HepG2 (cell line): ENCODE data around the gene DYSF. TPM values are rescaled to one million over a fixed set of nuclear protein-coding genes. Genes with fewer than 3 reads are reported as not detected.

Experiments used
- ATF2 ChIP-seq: sonication (generic); formaldehyde crosslinking; IDR thresholded peaks from 2 replicates; pipeline ENCODE4 v1.4.0; 2020; ENCODE audit warnings: missing genetic modification reagents
- CEBPG ChIP-seq: IDR thresholded peaks from 2 replicates; pipeline ENCODE4 v1.6.1; 2016
- HNF1B ChIP-seq: sonication (generic); formaldehyde crosslinking; IDR thresholded peaks from 2 replicates; pipeline ENCODE4 v1.5.1; 2020; ENCODE audit warnings: mild to moderate bottlenecking, moderate library complexity, missing genetic modification reagents
- MBNL3 ChIP-seq: fragments of 250-450 bp; sonication (Bioruptor Pico); conservative IDR thresholded peaks from 2 replicates; pipeline ENCODE4 v1.8.0; 2022; ENCODE audit warnings: mild to moderate bottlenecking, inconsistent platforms
- MTA3 ChIP-seq: sonication (generic); formaldehyde crosslinking; IDR thresholded peaks from 2 replicates; pipeline ENCODE4 v1.4.0; 2020; ENCODE audit warnings: missing genetic modification reagents
- MTF1 ChIP-seq: sonication (generic); formaldehyde crosslinking; IDR thresholded peaks from 2 replicates; pipeline ENCODE4 v1.5.0; 2020; ENCODE audit warnings: missing genetic modification reagents
- MXI1 ChIP-seq: IDR thresholded peaks from 3 replicates; pipeline ENCODE4 v1.6.1; 2012; ENCODE audit warnings: low read depth, low read length, inconsistent platforms, borderline replicate concordance
- RERE ChIP-seq: IDR thresholded peaks from 2 replicates; pipeline ENCODE4 v1.6.1; 2016; ENCODE audit warnings: low read depth, missing genetic modification reagents, missing compliant biosample characterization
- SNAI1 ChIP-seq: sonication (generic); formaldehyde crosslinking; IDR thresholded peaks from 2 replicates; pipeline ENCODE4 v1.5.0; 2020; ENCODE audit warnings: mild to moderate bottlenecking, missing genetic modification reagents, borderline replicate concordance
- TOPORS ChIP-seq: sonication (generic); formaldehyde crosslinking; IDR thresholded peaks from 2 replicates; pipeline ENCODE4 v1.8.0; 2023; ENCODE audit warnings: mild to moderate bottlenecking, missing genetic modification reagents
- ZFX ChIP-seq: sonication (generic); formaldehyde crosslinking; IDR thresholded peaks from 2 replicates; pipeline ENCODE4 v1.4.0; 2020; ENCODE audit warnings: mild to moderate bottlenecking, low read depth, missing genetic modification reagents, moderate library complexity
- ZNF430 ChIP-seq: sonication (generic); formaldehyde crosslinking; IDR thresholded peaks from 2 replicates; pipeline ENCODE4 v1.9.0; 2021; ENCODE audit warnings: mild to moderate bottlenecking, missing genetic modification reagents
- ZNF670 ChIP-seq: sonication (generic); formaldehyde crosslinking; IDR thresholded peaks from 2 replicates; pipeline ENCODE4 v1.8.0; 2022; ENCODE audit warnings: mild to moderate bottlenecking, missing genetic modification reagents, borderline replicate concordance
- ZNF781 ChIP-seq: sonication (generic); formaldehyde crosslinking; IDR thresholded peaks from 2 replicates; pipeline ENCODE4 v1.5.1; 2020; ENCODE audit warnings: borderline replicate concordance, mild to moderate bottlenecking, missing genetic modification reagents; ENCODE audit errors: not compliant biosample characterization
- ZNF816 ChIP-seq: sonication (generic); formaldehyde crosslinking; IDR thresholded peaks from 2 replicates; pipeline ENCODE4 v1.8.0; 2022; ENCODE audit warnings: missing genetic modification reagents, mild to moderate bottlenecking, borderline replicate concordance
- polyA plus RNA-seq, 8 experiments: library from polyadenylated mRNA; depleted of rRNA in 3 of 8; stranded (reverse) in 7 of 8; unstranded in 1 of 8; fragments of >200 nt; fragmentation: Illumina TruSeq in 4 of 8; extraction: Trizol in 4 of 8; gene quantifications; 2 replicates each; pipeline versions ENCODE4 v1.2.1 to v1.2.3, GENCODE V29; 2011 to 2016; ENCODE audit warnings: low read depth in 4 of 8, missing spikeins in 1 of 8, mixed read lengths in 1 of 8; ENCODE audit not compliant: insufficient read depth in 1 of 8
- total RNA-seq, 5 experiments: library from RNA; depleted of rRNA; stranded (reverse); fragments of >200 nt; fragmentation: Illumina TruSeq; extraction: Trizol; gene quantifications; 2 replicates each; pipeline ENCODE4 v1.2.3, GENCODE V29; 2016; ENCODE audit warnings: low read depth in 1 of 5
- TF ChIP-seq, protein P1 (sequence below): sonication (generic); formaldehyde crosslinking; IDR thresholded peaks from 2 replicates; pipeline ENCODE4 v1.4.0; 2020; ENCODE audit warnings: missing genetic modification reagents

The DYSF gene
- total and polyA plus RNA-seq, 2 of the 13 experiments (the other 11 are each of a cell fraction or from before 2014, with no cell fraction given): 0.15 to 2.4 TPM

- TF ChIP-seq RERE (CRISPR knock-in tag): no peak
- no peak for TF ChIP-seq MTA3
- peak; percentile 55 for TF ChIP-seq ZFX (CRISPR knock-in tag)
- TF ChIP-seq MBNL3 (CRISPR knock-in tag): no peak
- TF ChIP-seq CEBPG (CRISPR knock-in tag): no peak
- no peak for TF ChIP-seq SNAI1
- TF ChIP-seq, protein P1, sequence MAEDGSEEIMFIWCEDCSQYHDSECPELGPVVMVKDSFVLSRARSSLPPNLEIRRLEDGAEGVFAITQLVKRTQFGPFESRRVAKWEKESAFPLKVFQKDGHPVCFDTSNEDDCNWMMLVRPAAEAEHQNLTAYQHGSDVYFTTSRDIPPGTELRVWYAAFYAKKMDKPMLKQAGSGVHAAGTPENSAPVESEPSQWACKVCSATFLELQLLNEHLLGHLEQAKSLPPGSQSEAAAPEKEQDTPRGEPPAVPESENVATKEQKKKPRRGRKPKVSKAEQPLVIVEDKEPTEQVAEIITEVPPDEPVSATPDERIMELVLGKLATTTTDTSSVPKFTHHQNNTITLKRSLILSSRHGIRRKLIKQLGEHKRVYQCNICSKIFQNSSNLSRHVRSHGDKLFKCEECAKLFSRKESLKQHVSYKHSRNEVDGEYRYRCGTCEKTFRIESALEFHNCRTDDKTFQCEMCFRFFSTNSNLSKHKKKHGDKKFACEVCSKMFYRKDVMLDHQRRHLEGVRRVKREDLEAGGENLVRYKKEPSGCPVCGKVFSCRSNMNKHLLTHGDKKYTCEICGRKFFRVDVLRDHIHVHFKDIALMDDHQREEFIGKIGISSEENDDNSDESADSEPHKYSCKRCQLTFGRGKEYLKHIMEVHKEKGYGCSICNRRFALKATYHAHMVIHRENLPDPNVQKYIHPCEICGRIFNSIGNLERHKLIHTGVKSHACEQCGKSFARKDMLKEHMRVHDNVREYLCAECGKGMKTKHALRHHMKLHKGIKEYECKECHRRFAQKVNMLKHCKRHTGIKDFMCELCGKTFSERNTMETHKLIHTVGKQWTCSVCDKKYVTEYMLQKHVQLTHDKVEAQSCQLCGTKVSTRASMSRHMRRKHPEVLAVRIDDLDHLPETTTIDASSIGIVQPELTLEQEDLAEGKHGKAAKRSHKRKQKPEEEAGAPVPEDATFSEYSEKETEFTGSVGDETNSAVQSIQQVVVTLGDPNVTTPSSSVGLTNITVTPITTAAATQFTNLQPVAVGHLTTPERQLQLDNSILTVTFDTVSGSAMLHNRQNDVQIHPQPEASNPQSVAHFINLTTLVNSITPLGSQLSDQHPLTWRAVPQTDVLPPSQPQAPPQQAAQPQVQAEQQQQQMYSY (CRISPR knock-in tag): no peak
- TF ChIP-seq ZNF781: no peak
- no peak for TF ChIP-seq ZNF430 (CRISPR knock-in tag)
- no peak for TF ChIP-seq MXI1
- TF ChIP-seq ATF2: no peak
- no peak for TF ChIP-seq TOPORS (CRISPR knock-in tag)
- TF ChIP-seq ZNF816: no peak
- no peak for TF ChIP-seq MTF1 (CRISPR knock-in tag)
- 0 out of 2 replicates have a peak, but pooled peaks have one; percentile 33 for TF ChIP-seq HNF1B (CRISPR knock-in tag)
- no peak for TF ChIP-seq ZNF670
Measured at GRCh38 chr2:71455741-71456569, 2.6 kb downstream of the DYSF start (continued).
